OCI-LY1 (cell line): ENCODE measurements around the gene F5.

Source experiments
- H2AFZ ChIP-seq: fragments of 200-600 bp; sonication (generic), shearing (Covaris generic); 2 replicates; pipeline ENCODE4 v1.6.0; 2014; ENCODE audit warnings: antibody characterized with exemption, mild to moderate bottlenecking, low read length
- H3F3A ChIP-seq: fragments of 200-600 bp; sonication (generic), shearing (Covaris generic); 2 replicates; pipeline ENCODE4 v1.6.0; 2014; ENCODE audit warnings: mild to moderate bottlenecking, antibody characterized with exemption, low read length, moderate library complexity; ENCODE audit not compliant: insufficient read depth
- H3K27ac ChIP-seq: fragments of 200-600 bp; sonication (generic); 2 replicates; pipeline ENCODE4 v1.5.1; 2014; ENCODE audit warnings: low read length, mixed run types, mild to moderate bottlenecking, low read depth; ENCODE audit not compliant: poor library complexity, severe bottlenecking
- H3K27me3 ChIP-seq: fragments of 200-600 bp; sonication (generic); 2 replicates; pipeline ENCODE4 v1.6.0; 2014; ENCODE audit warnings: antibody characterized with exemption, mild to moderate bottlenecking, low read length, moderate library complexity; ENCODE audit not compliant: insufficient read depth
- H3K36me3 ChIP-seq: fragments of 200-600 bp; sonication (generic); 2 replicates; pipeline ENCODE4 v1.6.1; 2014; ENCODE audit warnings: mild to moderate bottlenecking, antibody characterized with exemption, low read length, moderate library complexity, mixed read lengths; ENCODE audit not compliant: insufficient read depth
- H3K4me1 ChIP-seq: fragments of 200-600 bp; sonication (generic); 2 replicates; pipeline ENCODE4 v1.5.1; 2014; ENCODE audit warnings: mild to moderate bottlenecking, low read length, moderate library complexity; ENCODE audit not compliant: insufficient read depth, severe bottlenecking
- H3K4me2 ChIP-seq: fragments of 200-600 bp; sonication (generic), shearing (Covaris generic); 2 replicates; pipeline ENCODE4 v1.6.1; 2014; ENCODE audit warnings: low read length
- H3K4me3 ChIP-seq: fragments of 200-600 bp; sonication (generic); 2 replicates; pipeline ENCODE4 v1.5.1; 2014; ENCODE audit warnings: low read length, low read depth, mild to moderate bottlenecking, mixed read lengths; ENCODE audit not compliant: poor library complexity, severe bottlenecking
- H3K79me2 ChIP-seq: fragments of 200-600 bp; shearing (Covaris generic); 2 replicates; pipeline ENCODE4 v1.6.1; 2016; ENCODE audit warnings: mixed run types, low read length, mixed read lengths; ENCODE audit not compliant: insufficient read depth
- H3K9ac ChIP-seq: fragments of 200-600 bp; sonication (generic), shearing (Covaris generic); 2 replicates; pipeline ENCODE4 v1.6.1; 2014; ENCODE audit warnings: mild to moderate bottlenecking, low read length, mixed read lengths
- H3K9me2 ChIP-seq: fragments of 200-600 bp; sonication (generic), shearing (Covaris generic); 2 replicates; pipeline ENCODE4 v1.6.1; 2014; ENCODE audit warnings: low read depth, mild to moderate bottlenecking, low read length, mixed read lengths
- H3K9me3 ChIP-seq: fragments of 200-600 bp; shearing (Covaris generic); 2 replicates; pipeline ENCODE4 v1.6.1; 2014; ENCODE audit warnings: low read length, mixed read lengths
- H4K20me1 ChIP-seq: fragments of 200-600 bp; sonication (generic), shearing (Covaris generic); 2 replicates; pipeline ENCODE4 v1.6.0; 2016; ENCODE audit warnings: mild to moderate bottlenecking, low read length; ENCODE audit not compliant: insufficient read depth
- CTCF ChIP-seq: fragments of 200-600 bp; sonication (generic), shearing (Covaris generic); IDR thresholded peaks from 2 replicates; pipeline ENCODE4 v1.5.1; 2017; ENCODE audit warnings: mild to moderate bottlenecking, antibody characterized with exemption, low read length, moderate library complexity, mixed read lengths
- EZH2 ChIP-seq: fragments of 200-600 bp; sonication (generic), shearing (Covaris generic); IDR thresholded peaks from 2 replicates; pipeline ENCODE4 v1.8.0; 2017; ENCODE audit warnings: borderline replicate concordance, mixed run types, mild to moderate bottlenecking, antibody characterized with exemption, low read length, moderate library complexity, mixed read lengths

The F5 gene

DNA sequence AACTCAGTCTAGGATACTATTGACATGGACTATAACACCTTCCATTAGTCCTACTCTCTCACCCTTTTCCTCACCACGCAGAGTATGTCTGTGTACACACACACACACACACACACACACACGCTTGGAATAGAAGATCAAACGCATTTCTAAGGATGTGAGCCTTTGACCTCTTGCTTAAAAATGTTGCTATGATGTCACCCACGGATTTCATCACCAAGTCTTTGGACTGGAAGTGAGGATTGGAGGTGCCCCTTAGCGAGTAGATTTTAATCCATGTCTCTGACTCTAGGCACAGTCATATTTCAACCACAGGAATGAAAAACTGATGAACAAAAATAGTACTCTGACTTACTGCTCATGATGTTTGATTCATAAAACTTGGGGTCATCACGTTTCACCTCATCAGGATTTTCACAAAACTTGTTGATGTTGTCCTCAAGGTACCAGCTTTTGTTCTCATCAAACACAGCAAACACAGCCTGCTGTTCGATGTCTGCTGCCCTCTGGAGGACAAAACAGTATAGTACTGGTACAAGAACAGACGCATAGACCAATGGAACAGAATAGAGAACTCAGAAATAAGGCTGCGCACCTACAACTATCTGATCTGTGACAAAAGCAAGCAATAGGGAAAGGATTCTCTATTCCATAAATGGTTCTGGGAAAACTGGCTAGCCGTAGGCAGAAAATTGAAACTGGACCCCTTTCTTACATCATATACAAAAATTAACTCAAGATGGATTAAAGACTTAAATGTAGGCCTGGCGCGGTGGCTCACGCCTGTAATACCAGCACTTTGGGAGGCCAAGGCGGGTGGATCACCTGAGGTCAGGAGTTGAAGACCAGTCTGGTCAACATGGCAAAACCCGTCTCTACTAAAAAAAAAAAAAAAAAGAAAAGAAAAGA, 39.9 kb downstream of the F5 start:
- no peak overlapping the region for H3K27ac ChIP-seq
- no peak for TF ChIP-seq EZH2
- TF ChIP-seq CTCF: peak; percentile 71

GRCh38 chr1:169545472-169545871, 40.8 kb downstream of the F5 start:
- Histone ChIP-seq H3K9ac (no peak overlapping the region), H3K27ac (no peak overlapping the region), H3F3A (no peaks in the 10 kb centered on the region), H3K36me3 (no peaks in the 10 kb centered on the region), H3K4me1 (no peaks in the 10 kb centered on the region), H2AFZ (no peak overlapping the region), H4K20me1 (no peaks in the 10 kb centered on the region), H3K4me3 (no peak overlapping the region), H3K9me3 (no peaks in the 10 kb centered on the region), H3K4me2 (no peak overlapping the region), H3K79me2 (no peaks in the 10 kb centered on the region), H3K9me2 (no peaks in the 10 kb centered on the region), H3K27me3 (no peaks in the 10 kb centered on the region)
- no peak for TF ChIP-seq CTCF
- TF ChIP-seq EZH2: no peak

More for the DNA sequence above, 39.9 kb downstream of the F5 start:
- Histone ChIP-seq H4K20me1 (no peaks in the 10 kb centered on the region), H3K4me3 (no peak overlapping the region), H3K79me2 (no peaks in the 10 kb centered on the region), H3K9me3 (no peaks in the 10 kb centered on the region), H3F3A (no peaks in the 10 kb centered on the region), H3K4me1 (no peaks in the 10 kb centered on the region), H3K4me2 (no peak overlapping the region), H3K36me3 (no peaks in the 10 kb centered on the region), H3K27me3 (no peaks in the 10 kb centered on the region), H3K9ac (no peak overlapping the region), H3K9me2 (no peaks in the 10 kb centered on the region), H2AFZ (no peak overlapping the region)

DNA sequence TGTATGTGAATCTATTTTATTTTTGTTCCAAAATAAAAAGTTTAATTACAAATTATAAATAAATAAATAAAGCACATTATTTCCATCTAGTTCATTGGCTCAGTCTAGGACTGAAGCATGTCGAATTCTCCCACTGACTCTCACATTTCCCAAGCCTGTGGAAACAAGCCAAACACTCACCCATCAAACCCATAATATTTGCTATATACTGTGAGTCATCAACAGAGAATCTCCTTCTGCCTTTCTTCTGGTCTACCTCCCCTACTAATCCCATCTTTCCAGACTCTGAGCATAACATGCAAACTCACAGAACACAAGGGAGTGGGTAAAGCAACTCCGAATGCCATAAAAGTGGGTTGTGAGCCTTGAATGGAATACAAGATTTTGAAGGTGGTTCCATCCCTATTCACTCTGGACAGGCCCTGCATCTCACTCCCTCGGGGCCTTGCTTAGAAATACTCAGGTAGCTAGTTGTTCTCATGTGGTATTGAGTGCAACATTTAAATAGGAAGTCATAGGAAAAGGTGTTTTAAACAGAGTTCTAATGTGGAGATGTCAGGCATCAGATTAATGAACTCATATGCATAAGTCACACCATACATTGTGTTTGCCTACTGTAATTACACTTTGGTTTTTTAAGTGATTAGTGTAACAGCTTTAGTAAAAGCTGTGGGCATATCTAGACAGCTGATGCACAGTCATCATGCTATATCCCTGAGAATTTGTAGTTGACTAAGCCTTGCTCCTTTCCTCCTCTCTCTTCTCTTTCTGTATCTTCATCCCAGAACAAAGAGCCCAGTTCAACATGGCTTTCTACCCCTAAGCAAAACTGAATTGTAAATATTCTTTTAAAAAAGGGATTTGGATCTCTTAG, 47.0 kb downstream of the F5 start:
- Histone ChIP-seq H3K36me3 (no peaks in the 10 kb centered on the region), H3K9ac (no peak overlapping the region), H3K4me1 (no peaks in the 10 kb centered on the region), H4K20me1 (no peaks in the 10 kb centered on the region), H3F3A (no peaks in the 10 kb centered on the region), H3K4me3 (no peak overlapping the region), H3K9me3 (no peaks in the 10 kb centered on the region), H3K27me3 (no peaks in the 10 kb centered on the region), H3K27ac (no peak overlapping the region), H3K79me2 (no peaks in the 10 kb centered on the region), H3K4me2 (no peak overlapping the region), H3K9me2 (no peaks in the 10 kb centered on the region), H2AFZ (no peak overlapping the region)
- no peak for TF ChIP-seq CTCF
- TF ChIP-seq EZH2: no peak
